GM19238 (cell line): ENCODE data around the gene XRCC5.
"Not testable (repeated sequence)": the region's sequence is repeated elsewhere in the genome, so short reads cannot be mapped to it uniquely, and the experiment has no call there.

Source experiments
- DNase-seq: peaks from one replicate; pipeline ENCODE4 v3.0.0; 2011; ENCODE audit warnings: low spot score; ENCODE audit not compliant: insufficient read length

XRCC5 gene

GRCh38 chr2:216194013-216194412, 84.9 kb downstream of the XRCC5 start:
- no peak for DNase-seq

- no peak for DNase-seq
These were observed 85.4 kb downstream of the XRCC5 start for GRCh38 chr2:216194561-216194960.

DNA sequence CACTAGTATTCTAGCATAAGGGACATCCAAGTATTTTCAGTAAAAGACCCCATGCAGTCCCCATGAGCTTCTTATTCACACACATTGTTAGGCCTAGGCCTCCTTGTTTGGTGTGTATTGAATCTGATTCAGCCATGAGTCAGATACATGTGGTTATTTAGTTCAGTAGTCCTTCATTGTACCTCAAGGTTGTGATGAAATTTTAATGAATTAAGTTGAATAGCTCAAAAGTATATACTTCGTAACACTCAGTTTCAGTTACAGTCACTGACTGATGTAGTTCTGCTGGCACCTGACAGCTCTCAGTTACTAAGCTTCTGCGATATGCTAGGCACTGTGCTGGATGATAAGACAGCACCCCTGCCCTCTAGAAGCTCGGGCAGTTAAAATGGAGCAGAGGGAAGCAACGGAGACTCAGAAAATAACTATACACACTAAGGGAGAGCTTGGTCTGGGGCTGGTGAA, 86.4 kb downstream of the XRCC5 start:
- DNase-seq = no peak

- DNase-seq = no peak
These were observed 92.7 kb downstream of the XRCC5 start for GRCh38 chr2:216201692-216202306.

- DNase-seq = no peak
These were observed 93.6 kb downstream of the XRCC5 start for GRCh38 chr2:216202626-216203250.

DNA sequence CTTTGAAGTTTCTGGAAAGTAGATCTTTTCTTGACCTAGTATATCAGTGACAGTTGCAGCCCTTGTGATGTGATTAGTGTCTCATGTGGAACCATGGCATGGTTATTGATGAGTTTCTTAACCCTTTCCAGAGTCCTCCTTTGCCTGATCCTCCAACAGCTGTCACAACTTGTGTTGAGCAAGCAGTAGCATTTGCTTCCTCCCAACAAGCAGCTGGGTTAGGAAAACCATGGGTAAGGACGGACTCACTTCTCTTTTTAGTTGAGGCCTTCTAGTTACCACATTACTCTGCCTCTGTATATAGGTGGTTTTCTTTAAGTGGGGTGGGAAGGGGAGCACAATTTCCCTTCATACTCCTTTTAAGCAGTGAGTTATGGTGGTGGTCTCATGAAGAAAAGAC, 96.3 kb downstream of the XRCC5 start:
- DNase-seq = no peak

DNA sequence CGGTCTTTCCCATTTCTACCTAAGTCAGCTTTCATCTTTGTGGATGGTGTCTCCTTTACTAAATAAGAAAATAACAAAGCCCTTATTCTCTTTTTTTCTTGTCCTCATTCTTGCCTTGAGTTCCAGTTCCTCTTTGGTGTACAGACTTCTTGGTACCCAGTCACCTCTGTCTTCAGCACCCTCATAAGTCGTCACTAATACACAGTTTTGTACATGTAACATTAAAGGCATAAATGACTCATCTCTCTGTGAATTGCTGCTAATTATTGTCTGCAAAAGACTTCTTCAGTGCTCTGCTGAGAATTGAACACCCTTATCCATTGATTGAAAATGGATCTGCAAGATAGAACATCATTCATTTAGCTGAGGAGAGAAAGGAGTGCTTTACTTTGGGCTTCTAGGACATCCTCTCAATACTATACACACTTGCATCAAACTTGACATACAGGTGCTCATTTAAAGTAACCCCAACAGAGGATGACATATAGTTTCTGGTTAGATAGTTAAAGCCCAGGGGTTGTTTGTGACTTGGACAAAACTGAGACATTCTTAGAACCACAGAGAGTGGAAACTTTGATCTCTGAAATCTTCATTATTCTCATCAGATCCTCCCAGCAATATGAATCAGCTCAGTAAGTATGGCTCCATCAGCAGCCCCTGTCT, 97.0 kb downstream of the XRCC5 start:
- DNase-seq = no peak

- DNase-seq = no peak
These were observed 97.7 kb downstream of the XRCC5 start for GRCh38 chr2:216206821-216207220.

- not testable (repeated sequence) for DNase-seq
These were observed 99.5 kb downstream of the XRCC5 start for GRCh38 chr2:216208661-216209060.

DNA sequence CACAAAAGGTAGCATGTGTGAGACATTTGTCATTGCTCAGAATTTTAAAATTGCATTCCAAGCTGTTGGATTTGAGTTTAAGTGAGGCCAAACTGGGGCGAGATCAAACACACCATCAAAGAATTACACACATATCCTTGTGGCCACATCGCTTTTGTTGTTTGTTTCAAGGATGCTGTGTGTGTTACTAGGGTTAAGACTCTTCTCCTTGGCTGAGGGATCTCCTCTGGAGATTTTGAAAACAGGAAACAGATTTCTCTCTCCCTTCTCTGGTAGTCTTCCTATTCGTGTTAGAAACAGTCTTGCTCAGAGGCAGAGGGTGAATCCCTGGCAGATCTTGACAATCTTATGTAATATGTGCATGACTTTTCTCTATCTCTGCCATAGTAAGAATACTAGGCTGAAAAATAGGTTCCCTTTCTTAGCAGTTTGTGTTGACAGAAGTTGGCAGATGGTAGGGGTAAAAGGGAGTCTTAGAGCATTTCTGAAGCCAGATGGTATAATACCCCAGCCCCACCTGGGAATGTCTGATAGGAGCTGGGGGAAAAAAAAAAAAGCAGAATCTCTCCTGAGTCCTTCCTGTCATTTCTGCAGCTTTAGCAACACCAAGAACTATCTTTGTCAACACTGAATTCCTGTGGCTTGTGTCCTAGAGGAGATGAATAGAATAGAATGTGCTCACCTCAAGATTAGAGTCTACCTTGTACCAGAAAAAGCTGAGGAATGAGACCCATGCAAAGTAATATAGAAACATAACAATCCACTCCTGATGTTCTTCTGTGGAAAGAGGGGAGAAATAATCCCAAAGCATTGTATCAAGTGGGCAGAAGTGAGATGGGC, 101.8 kb downstream of the XRCC5 start:
- DNase-seq = no peak

DNA sequence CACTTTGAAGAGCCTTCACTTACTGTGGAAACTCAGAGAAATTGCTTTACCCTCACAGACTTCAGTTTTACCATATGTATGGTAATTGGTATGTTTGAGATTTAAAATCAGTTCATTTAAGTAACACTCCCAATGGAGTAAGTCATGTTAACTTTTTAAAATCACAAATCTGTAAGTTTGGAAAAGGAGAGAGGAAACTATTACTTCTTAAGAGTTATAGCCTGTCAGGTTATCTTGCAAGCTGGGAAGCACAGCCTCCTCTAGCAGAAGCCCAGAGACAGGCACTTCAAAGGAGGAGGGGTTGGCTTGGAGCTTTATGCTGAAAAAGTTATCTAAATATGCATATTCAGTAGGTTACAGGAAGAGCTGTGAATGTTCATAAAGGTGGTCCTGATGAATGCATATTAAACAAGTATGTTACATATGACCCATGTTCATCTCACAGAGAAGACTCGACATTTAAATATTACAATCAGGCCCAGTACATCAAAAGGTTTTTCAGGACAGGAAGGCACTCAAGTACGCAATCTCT, 102.5 kb downstream of the XRCC5 start:
- no peak for DNase-seq

DNA sequence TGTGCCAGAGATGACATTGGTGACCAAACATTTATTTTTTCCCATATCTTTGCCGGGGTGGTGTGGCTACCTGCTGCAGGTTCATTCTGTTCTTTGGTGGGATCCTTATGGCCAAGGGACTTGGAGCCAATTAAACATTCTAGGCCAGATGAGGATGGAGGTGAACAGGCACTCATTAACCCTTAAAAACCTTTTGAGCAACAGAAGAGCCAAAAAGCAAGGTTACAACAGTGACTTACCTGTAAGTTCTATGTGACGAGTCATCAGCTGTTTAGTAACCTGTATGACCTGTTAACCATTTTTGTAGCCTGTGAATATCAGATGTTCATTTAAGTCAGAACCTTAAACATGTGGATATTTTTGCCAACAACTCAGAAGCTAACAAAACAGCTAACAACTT, 105.6 kb downstream of the XRCC5 start:
- no peak for DNase-seq

- DNase-seq = no peak
These were observed 106.7 kb downstream of the XRCC5 start for GRCh38 chr2:216215658-216216390.

DNA sequence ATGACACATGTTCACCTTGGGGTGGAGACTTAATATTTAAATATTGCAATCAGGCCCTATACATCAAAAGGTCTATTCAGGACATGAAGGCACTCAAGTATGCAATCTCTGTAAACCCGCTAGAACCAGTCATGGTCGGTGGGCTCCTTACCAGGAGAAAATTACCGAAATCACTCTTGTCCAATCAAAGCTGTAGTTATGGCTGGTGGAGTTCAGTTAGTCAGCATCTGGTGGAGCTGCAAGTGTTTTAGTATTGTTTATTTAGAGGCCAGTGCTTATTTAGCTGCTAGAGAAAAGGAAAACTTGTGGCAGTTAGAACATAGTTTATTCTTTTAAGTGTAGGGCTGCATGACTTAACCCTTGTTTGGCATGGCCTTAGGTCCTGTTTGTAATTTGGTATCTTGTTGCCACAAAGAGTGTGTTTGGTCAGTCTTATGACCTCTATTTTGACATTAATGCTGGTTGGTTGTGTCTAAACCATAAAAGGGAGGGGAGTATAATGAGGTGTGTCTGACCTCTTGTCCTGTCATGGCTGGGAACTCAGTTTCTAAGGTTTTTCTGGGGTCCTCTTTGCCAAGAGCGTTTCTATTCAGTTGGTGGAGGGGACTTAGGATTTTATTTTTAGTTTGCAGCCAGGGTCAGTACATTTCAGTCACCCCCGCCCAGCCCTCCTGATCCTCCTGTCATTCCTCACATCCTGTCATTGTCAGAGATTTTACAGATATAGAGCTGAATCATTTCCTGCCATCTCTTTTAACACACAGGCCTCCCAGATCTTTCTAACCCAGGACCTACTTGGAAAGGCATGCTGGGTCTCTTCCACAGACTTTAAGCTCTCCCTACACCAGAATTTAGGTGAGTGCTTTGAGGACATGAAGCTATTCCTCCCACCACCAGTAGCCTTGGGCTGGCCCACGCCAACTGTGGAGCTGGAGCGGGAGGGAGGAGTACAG, 108.1 kb downstream of the XRCC5 start:
- no peak for DNase-seq

DNA sequence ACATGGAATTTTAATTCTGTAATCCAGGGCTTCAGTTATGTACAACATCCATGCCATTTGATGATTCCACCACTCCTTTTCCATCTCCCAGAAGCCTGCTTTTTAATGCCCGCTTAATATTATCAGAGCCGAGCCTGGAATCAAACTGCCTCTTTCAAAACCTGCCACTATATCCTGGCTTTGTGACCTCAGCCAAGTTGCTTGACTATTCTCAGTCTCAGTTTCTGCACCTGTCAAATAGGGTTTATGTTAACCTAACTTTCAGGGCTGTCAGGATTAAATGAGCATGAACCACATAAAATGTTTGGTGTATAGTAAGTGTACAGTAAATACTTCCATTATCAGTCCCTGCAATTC, 108.7 kb downstream of the XRCC5 start:
- no peak for DNase-seq

DNA sequence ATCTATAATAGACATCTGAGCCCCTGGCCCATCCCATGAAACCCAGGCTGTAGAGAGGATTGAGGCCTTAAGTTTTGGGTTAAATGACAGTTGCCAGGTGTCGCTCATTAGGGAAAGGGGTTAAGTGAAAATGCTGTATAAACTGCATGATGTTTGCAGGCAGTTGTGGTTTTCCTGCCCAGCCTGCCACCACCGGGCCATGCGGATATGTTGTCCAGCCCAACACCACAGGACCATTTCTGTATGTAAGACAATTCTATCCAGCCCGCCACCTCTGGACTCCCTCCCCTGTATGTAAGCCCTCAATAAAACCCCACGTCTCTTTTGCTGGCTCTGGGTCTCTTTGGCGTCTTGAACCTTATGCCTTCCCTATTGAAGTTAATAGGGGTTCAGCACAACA, 110.7 kb downstream of the XRCC5 start:
- DNase-seq = no peak

- DNase-seq = no peak
These were observed 111.8 kb downstream of the XRCC5 start for GRCh38 chr2:216220976-216221375.

GRCh38 chr2:216221811-216222210, 112.7 kb downstream of the XRCC5 start:
- no peak for DNase-seq

DNA sequence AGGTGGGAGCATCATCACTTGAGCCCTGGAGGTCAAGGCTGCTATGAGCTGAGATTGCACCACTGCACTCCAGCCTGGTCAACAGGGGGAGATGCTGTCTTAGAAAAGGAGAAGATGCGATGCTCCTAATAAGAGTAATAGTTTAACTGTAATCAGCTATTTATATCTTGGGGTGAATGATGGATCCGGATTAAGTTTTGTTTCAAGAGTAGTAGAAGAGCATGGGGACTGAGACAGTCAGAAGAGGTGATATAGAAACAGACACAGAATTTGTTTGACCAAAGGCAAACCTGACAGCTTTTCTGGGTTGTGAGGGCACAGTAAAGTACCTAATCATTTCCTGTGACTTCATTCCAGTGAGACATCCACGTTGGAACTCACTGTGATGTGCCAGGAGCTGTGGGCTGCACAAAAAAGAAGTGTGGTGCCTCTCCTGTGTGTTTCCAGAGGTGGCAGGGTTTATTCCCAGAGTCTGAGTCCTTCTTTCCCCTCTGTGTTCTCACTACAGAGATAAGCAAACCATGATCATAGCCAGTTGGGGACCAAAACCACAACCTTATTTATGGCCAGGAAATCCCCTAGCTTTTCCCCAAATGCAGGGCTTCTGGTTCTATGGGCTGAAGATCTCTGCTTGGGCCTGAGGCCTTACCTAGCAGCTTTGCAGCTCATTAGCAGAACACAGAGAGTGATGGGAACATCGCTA, 113.7 kb downstream of the XRCC5 start:
- peak; percentile 39 for DNase-seq
